ENCODE results near the gene TMEM81.

- TF ChIP-seq, protein P1, sequence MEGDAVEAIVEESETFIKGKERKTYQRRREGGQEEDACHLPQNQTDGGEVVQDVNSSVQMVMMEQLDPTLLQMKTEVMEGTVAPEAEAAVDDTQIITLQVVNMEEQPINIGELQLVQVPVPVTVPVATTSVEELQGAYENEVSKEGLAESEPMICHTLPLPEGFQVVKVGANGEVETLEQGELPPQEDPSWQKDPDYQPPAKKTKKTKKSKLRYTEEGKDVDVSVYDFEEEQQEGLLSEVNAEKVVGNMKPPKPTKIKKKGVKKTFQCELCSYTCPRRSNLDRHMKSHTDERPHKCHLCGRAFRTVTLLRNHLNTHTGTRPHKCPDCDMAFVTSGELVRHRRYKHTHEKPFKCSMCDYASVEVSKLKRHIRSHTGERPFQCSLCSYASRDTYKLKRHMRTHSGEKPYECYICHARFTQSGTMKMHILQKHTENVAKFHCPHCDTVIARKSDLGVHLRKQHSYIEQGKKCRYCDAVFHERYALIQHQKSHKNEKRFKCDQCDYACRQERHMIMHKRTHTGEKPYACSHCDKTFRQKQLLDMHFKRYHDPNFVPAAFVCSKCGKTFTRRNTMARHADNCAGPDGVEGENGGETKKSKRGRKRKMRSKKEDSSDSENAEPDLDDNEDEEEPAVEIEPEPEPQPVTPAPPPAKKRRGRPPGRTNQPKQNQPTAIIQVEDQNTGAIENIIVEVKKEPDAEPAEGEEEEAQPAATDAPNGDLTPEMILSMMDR (IDR thresholded peaks at IDR 0.05 in 8 of 11, conservative IDR thresholded peaks at IDR 0.05 in 3 of 11): no peak
- no peak for TF ChIP-seq POLR2A (IDR thresholded peaks at IDR 0.05)
These were observed 39.1 kb downstream of the TMEM81 start for GRCh38 chr1:205045146-205045545.

Data from spleen (tissue), 7 donors.